Measurements from ENCODE around the gene NFE2L3.
"Not testable (repeated sequence)": the region's sequence is repeated elsewhere in the genome, so short reads cannot be mapped to it uniquely, and the experiment has no call there.

NFE2L3 gene

DNA sequence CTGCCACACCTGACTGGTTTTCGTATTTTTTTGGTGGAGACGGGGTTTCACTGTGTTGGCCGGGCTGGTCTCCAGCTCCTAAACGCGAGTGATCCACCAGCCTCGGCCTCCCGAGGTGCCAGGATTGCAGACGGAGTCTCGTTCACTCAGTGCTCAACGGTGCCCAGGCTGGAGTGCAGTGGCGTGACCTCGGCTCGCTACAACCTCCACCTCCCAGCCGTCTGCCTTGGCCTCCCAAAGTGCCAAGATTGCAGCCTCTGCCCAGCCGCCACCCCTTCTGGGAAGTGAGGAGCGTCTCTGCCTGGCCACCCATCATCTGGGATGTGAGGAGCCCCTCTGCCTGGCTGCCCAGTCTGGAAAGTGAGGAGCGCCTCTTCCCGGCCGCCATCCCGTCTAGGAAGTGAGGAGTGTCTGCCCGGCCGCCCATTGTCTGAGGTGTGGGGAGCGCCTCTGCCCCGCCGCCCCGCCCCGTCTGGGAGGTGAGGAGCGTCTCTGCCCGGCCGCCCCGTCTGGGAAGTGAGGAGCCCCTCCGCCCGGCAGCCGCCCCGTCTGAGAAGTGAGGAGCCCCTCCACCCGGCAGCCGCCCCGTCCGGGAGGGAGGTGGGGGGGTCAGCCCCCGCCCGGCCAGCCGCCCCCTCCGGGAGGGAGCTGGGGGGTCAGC is 4.2 kb upstream of the NFE2L3 start:
- DNase-seq, result not testable (repeated sequence)

DNA sequence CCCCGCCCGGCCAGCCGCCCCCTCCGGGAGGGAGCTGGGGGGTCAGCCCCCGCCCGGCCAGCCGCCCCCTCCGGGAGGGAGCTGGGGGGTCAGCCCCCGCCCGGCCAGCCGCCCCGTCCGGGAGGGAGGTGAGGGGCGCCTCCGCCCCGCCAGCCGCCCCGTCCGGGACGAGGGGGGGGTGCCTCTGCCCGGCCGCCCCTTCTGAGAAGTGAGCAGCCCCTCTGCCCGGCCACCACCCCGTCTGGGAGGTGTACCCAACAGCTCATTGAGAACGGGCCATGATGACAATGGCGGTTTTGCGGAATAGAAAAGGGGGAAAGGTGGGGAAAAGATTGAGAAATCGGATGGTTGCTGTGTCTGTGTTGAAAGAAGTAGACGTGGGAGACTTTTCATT is 3.7 kb upstream of the NFE2L3 start:
- not testable (repeated sequence) for DNase-seq

GRCh38 chr7:26149391-26149977 is 2.5 kb upstream of the NFE2L3 start:
- no peak for DNase-seq

GRCh38 chr7:26151096-26151495 is 902 bp upstream of the NFE2L3 start:
- no peak for DNase-seq

DNA sequence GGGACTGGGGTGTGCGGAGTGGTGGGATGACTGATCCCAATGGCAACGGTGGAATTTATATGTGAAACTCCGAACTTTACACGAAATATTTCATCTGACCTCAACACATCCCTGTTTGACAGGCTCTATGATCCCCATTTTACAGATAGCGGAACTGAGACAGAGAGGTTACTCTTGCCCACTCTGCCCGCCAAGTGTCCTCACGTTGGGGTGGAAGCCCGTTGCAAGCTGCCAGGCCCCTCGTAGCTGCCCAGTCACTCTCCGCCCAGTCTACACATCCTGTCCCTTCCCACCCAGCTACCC is 397 bp upstream of the NFE2L3 start:
- DNase-seq, result no peak

DNA sequence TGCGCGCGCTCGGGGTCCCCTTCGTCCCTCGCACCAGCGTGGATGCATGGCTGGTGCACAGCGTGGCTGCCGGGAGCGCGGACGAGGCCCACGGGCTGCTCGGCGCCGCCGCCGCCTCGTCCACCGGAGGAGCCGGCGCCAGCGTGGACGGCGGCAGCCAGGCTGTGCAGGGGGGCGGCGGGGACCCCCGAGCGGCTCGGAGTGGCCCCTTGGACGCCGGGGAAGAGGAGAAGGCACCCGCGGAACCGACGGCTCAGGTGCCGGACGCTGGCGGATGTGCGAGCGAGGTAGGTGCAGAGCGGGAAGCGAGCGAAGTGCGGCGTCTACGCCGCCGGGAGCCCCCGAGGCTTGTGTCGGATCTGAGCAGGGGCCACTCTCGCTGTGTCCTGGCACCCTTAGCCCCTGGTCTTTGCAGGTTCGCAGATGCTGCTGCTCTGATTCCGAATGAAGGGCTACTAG is 813 bp downstream of the NFE2L3 start:
- not testable (repeated sequence) for DNase-seq

DNA sequence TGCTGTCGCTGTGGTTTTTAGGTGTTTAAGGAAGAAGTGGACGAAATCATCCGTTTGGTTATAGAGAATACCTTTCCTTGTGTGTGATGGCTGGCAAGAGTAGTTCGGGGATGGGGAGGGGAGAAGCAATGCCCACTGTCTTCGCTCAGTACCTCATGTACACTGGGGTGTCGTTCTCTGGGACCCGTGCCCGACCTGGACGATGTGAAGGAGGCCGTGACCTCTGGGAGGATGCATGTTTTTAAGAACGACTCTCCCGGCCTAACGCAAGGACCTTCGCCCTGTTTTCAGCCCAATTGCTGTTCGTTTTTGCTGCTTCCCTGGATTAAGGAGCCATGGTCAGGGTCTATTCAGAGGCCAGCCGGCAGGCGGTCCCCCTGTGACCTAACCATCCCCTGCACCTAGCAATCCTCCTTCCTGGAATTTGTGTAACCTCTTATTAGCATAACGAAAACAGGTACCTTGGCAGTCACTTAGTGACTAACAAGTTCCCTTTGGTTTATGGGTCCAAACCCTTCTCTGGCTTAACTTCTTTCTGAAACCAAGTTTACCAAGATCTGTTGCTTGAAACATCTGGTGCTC is 1.3 kb downstream of the NFE2L3 start:
- DNase-seq, result no peak

GRCh38 chr7:26153823-26154783 is 2.1 kb downstream of the NFE2L3 start:
- DNase-seq, result no peak

DNA sequence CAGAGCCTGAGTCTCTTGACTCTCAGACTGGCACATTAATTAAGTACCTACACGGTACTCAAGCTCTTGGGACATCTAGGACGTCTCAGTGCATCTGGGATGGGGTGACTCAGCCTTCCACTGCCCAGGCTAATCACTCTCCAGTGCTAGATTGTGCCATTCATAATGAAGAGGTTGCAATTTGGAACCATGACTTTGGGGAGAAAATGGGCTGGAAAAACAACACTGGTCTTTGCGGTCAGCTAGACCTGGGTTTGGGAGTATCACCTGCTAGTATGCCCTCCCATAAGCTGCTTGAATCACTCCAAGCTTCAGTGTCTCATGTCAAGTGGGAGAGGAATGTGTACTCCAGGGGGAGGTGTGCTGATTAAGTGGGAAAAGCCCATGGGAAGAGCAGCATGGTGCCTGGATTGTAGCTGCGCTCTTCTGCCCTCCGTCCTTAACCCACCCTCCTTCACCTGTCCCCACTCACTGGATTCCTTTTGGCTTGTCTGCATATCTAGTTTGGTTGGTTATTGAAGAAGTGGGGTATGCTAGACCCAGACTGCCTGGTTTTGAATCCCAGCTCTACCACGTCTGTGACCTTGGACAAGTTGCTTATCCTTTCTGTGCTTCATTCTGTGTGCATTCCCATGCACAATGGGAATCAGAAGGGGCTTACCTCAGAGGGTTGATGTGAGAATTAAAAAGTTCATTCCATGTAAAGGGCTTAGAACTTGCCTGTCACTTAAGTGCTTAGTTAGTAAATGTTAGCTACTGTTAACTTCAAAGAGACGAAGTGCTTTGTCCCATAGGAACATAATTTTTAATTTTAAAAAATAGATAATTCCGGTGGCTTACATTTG is 3.8 kb downstream of the NFE2L3 start:
- no peak for DNase-seq

- no peak for DNase-seq
Measured at GRCh38 chr7:26156451-26157420, 4.7 kb downstream of the NFE2L3 start.

DNA sequence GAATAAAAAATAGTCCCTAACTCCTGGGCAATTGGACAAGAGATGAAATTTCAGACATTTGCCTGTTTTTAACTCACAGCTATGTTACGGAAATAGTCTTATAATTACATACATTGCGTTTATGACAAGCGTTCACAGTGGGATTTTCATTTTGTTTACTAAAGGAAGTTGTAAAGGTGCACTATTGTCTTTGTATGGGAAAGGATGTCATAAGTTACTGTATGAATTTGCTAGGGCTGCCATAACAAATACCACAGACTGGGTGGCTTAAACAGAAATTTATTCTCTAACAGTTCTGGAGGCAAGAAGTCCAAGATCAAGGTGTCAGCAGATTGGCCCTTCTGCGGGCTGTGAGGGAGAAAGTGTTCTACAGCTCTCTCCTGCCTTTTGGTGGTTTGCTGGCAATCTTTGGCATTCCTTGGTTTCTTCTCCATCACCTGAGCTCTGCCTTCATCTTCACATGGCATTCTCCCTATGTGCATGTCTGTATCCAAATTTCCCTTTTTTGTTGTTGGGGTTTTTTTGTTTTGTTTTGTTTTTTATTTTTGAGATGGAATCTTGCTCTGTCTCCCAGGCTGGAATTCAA is 5.6 kb downstream of the NFE2L3 start:
- DNase-seq, result no peak

DNA sequence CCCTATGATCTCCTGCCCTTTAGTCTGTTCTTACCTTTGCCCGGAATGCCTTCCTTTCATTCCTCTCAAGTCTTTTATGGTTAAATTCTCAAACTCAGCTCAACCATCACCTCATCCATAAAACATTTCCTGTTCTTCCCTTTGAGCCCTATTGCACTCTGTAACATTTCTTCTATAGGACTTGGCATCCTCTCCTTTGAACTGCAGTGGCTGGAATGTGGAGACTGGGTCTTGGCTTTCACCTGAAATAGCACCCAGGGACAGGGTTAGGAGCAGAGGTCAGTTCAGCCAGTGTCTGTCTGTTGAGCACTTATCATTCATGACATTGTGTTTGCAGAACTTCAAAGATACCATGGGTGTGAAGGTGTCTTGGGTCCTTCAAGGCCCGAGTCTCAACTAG is 7.2 kb downstream of the NFE2L3 start:
- DNase-seq, result no peak

- no peak for DNase-seq
Measured at GRCh38 chr7:26160896-26161295, 8.9 kb downstream of the NFE2L3 start.

DNA sequence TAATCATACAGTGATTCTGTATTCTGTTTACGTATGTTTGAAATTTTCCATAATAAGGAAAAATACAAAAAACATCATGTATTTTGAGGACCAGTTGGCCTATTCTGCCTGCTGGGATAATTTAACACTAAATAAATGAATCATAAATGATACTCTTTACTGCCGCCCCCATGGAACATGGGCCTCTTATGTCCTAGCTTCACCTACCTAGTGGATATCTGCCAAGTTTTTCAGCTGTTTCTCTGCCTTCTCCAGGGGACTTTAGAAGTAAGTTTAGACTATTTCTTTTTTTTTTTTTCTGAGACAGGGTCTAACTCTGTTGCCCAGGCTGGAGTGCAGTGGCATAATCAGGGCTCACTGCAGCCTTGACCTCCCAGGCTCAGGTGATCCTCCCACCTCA is 10.4 kb downstream of the NFE2L3 start:
- no peak for DNase-seq

- not testable (repeated sequence) for DNase-seq
Measured at GRCh38 chr7:26163804-26164203, 11.8 kb downstream of the NFE2L3 start.

- DNase-seq, result no peak
Measured at GRCh38 chr7:26165950-26166683, 14.1 kb downstream of the NFE2L3 start.

GRCh38 chr7:26166684-26167266 is 14.8 kb downstream of the NFE2L3 start:
- DNase-seq, result no peak

- DNase-seq, result no peak
Measured at GRCh38 chr7:26167303-26167934, 15.4 kb downstream of the NFE2L3 start.

DNA sequence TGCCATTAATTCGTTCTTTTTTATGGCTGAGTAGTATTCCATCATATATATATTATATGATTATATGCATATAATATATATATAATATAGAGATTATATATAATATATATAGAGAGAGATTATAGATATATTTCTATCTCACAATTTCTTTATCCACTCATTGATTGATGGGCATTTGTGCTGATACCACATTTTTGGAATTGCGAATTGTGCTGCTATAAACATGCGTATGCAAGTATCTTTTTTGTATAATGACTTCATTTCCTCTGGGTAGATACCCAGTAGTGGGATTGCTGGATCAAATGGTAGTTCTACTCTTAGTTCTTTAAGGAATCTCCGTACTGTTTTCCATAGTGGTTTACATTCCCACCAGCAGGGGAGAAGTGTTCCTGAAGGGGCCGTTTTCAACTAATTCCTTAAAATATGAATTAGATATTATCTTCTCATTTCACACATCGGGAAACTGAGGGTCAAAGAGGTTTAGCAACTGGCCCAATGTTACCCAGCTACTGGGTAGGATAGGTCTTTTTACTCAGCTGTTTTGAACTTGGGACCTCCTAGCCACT is 16.5 kb downstream of the NFE2L3 start:
- DNase-seq, result no peak
